ENCODE measurements around the gene ZMYM2. TPM values are rescaled to one million over a fixed set of nuclear protein-coding genes. Genes with fewer than 3 reads are reported as not detected.

ZMYM2 gene
- total RNA-seq, 1 donor from 2014 or later: 75.2 TPM

DNA sequence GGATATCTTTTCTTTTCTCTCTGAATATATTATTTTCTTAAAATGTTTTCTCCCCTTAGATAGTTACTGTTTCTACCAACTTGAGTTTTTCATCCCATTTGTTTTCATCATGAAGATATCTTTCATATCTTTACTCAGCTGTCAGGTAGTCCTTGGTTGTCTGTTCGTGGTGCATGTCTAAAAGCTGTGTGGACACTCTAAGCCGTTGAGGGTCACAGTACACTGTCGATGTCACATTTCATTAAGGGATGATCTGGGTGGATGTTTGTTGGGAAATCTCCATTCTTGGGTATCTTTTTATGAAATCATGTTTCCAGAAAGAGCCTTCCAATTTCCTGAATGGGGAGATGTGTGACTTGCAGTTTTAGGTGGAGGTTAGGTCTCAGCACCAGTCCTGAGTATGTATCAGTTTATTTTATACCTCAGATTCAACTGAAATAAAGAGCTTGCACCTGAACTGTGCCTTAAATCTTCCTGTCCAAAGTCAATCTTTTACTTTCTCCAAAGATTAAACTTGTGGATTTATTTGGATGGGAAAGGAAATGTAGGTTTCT lies 23.2 kb downstream of the ZMYM2 start:
- ChIA-PET POLR2A (no interaction called here), CTCF (no interaction called here)
- TF ChIP-seq, protein P1, sequence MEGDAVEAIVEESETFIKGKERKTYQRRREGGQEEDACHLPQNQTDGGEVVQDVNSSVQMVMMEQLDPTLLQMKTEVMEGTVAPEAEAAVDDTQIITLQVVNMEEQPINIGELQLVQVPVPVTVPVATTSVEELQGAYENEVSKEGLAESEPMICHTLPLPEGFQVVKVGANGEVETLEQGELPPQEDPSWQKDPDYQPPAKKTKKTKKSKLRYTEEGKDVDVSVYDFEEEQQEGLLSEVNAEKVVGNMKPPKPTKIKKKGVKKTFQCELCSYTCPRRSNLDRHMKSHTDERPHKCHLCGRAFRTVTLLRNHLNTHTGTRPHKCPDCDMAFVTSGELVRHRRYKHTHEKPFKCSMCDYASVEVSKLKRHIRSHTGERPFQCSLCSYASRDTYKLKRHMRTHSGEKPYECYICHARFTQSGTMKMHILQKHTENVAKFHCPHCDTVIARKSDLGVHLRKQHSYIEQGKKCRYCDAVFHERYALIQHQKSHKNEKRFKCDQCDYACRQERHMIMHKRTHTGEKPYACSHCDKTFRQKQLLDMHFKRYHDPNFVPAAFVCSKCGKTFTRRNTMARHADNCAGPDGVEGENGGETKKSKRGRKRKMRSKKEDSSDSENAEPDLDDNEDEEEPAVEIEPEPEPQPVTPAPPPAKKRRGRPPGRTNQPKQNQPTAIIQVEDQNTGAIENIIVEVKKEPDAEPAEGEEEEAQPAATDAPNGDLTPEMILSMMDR (IDR thresholded peaks at IDR 0.05): no peak
- Mint-ChIP-seq H3K4me3 (no peak overlapping the region), H3K4me1 (peaks cover 21% of the 10 kb centered on the region), H3K27ac (no peak overlapping the region), H3K9me3 (peaks cover 6% of the 10 kb centered on the region), H3K27me3 (no peaks in the 10 kb centered on the region), H3K36me3 (ENCODE audit: low read depth) (peaks cover 37% of the 10 kb centered on the region)
- DNase-seq (no peak), ATAC-seq (ENCODE audit: low read depth) (no peak)
- intact Hi-C loops (cut with micrococcal nuclease): no loop called here

DNA sequence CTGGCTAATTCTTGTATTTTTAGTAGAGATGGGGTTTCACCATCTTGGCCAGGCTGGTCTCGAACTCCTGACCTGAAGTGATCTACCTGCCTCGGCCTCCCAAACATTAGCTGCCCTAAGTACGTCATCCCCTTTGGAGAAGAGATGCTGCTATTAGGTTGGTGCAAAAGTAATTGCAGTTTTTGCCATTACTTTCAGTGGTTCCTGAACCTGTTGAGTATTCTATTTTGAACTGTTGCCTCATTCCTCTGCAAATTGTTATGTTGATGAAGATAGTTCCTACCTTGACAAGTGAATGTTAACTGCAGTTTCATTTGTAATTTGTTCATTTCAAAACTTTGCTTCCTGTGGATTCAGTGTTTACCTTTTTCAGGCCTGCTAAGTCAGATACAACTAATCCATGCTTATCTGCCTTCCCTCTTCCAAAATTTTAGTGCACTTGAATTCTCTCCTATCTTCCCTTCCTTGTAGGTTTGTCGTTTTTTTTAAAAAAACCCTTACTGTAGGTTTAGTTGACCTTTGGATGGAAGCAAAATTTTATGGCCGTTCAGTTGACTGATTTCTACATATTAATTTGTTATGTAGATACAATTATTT lies 24.0 kb downstream of the ZMYM2 start:
- Mint-ChIP-seq H3K9me3 (peaks cover 6% of the 10 kb centered on the region), H3K36me3 (ENCODE audit: low read depth) (peaks cover 31% of the 10 kb centered on the region), H3K27ac (no peak overlapping the region), H3K27me3 (no peaks in the 10 kb centered on the region), H3K4me3 (no peak overlapping the region), H3K4me1 (peaks cover 20% of the 10 kb centered on the region)
- TF ChIP-seq, protein P1 (IDR thresholded peaks at IDR 0.05): no peak
- ChIA-PET CTCF (no interaction called here), POLR2A (no interaction called here)
- DNase-seq (no peak), ATAC-seq (ENCODE audit: low read depth) (no peak)
- intact Hi-C loops (cut with micrococcal nuclease): no loop called here

DNA sequence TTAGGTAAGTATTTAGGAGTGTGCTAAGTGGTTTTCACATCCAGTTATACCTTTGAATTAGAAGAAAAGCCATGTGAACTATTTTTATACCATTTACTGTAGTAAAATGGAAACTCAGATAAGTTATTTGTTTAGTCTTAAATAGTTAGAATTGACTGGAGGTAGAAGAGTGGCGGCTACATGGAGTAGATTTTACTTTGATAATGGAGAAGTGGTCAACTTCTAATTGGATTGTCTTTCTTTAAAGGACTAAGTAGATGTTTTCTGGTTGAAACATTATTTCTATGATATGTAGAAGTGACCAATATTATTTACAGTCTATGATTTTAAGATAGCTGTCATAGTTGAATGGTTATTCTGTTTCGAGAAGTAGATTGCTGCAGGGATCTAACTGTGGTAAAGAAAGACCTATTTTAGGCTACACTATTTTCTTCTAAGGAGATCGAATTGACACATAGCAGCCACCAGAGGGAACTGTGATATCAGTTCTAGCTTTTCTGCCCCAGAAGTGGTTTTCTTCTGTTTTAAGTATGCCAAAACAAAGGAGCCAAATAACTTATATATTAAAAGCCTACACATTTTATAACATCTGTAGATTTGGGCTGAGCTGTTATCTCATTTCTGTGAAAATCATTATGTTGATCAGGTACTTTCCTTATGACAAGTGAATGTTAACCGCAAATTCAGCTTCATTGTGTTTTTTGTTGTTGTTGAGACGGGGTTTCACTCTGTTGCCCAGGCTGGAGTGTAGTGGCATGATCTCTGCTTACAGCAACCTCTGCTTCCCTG lies 26.1 kb downstream of the ZMYM2 start:
- POLR2A ChIA-PET: interaction anchor here (0.5 to 1.6 kb wide), 5 partner anchors 25 to 244 kb away, joined by 3 to 5 read pairs (median 4); partner anchors contain the start of genes GJA3 and ZMYM5
- H3K4me3 Mint-ChIP-seq: no peak overlapping the region
- peaks cover 25% of the 10 kb centered on the region for H3K36me3 Mint-ChIP-seq (ENCODE audit: low read depth)
- TF ChIP-seq, protein P1 (IDR thresholded peaks at IDR 0.05): no peak
- CTCF ChIA-PET: interaction anchor here (1.0 to 1.6 kb wide), 7 partner anchors 10 to 179 kb away, joined by 3 to 14 read pairs (median 4); partner anchors contain the start of gene GJA3
- intact Hi-C loops (cut with micrococcal nuclease): loop anchor here (1.0 kb wide), 1 partner anchor 179 kb away; no protein-coding TSS in a partner anchor
- peak overlapping the region; percentile 2 for H3K27ac Mint-ChIP-seq
- peaks cover 23% of the 10 kb centered on the region for H3K4me1 Mint-ChIP-seq
- DNase-seq (no peak), ATAC-seq (ENCODE audit: low read depth) (peak; percentile 79)
- no peaks in the 10 kb centered on the region for H3K9me3 Mint-ChIP-seq
- H3K27me3 Mint-ChIP-seq: no peaks in the 10 kb centered on the region

DNA sequence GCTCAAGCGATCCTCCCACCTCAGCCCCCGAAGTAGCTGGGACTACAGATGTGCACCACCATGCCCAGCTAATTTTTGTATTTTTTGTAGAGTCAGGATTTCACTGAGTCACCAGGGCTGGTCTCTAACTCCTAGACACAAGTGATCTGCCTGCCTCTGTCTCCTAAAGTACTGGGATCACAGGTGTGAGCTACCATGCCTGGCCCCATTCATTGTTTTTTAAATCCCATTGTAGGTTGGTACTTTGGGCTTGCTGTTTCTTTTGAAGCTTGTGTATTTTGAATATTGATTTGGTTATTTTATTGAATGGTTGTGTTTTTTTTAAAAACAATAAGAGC lies 26.7 kb downstream of the ZMYM2 start:
- no peaks in the 10 kb centered on the region for H3K27me3 Mint-ChIP-seq
- intact Hi-C loops (cut with micrococcal nuclease): no loop called here
- TF ChIP-seq, protein P1 (IDR thresholded peaks at IDR 0.05): no peak
- DNase-seq: no peak
- peaks cover 27% of the 10 kb centered on the region for H3K4me1 Mint-ChIP-seq
- CTCF ChIA-PET: interaction anchor here (1.0 to 1.6 kb wide), 6 partner anchors 10 to 179 kb away, joined by 3 to 14 read pairs (median 4); partner anchors contain the start of gene GJA3
- H3K27ac Mint-ChIP-seq: no peak overlapping the region
- H3K36me3 Mint-ChIP-seq (ENCODE audit: low read depth): peaks cover 27% of the 10 kb centered on the region
- POLR2A ChIA-PET: interaction anchor here (1.1 to 1.6 kb wide), 3 partner anchors 25 to 175 kb away, joined by 3 to 5 read pairs (median 4); partner anchors contain the start of genes GJA3 and ZMYM5
- ATAC-seq (ENCODE audit: low read depth): no peak
- H3K4me3 Mint-ChIP-seq: no peak overlapping the region
- H3K9me3 Mint-ChIP-seq: no peaks in the 10 kb centered on the region

DNA sequence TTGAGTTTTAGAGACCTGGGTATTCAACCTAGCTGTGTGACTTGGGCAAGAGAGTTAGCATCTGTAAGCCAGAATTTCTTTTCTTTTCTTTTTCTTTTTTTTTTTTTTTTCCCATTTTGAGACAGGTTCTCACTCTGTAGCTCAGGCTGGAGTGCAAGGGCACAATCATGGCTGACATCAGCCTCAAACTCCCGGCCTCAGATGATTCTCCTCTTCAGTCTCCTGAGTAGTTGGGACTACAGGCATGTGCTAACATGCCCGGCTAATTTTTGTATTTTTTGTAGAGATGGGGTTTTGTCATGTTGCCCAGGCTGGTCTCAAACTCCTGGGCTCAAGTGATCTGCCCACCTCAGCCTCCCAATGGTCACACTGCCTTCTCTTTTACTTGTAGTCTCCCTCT lies 33.0 kb downstream of the ZMYM2 start:
- Mint-ChIP-seq H3K9me3 (no peaks in the 10 kb centered on the region), H3K36me3 (ENCODE audit: low read depth) (peaks cover 47% of the 10 kb centered on the region), H3K4me3 (no peak overlapping the region), H3K4me1 (peaks cover 9% of the 10 kb centered on the region), H3K27me3 (no peaks in the 10 kb centered on the region), H3K27ac (no peak overlapping the region)
- ATAC-seq (ENCODE audit: low read depth) (no peak), DNase-seq (no peak)
- ChIA-PET POLR2A (no interaction called here), CTCF (no interaction called here)
- TF ChIP-seq, protein P1 (IDR thresholded peaks at IDR 0.05): no peak
- intact Hi-C loops (cut with micrococcal nuclease): no loop called here
